Measurements from ENCODE around the gene CCNI2. TPM values are rescaled to one million over a fixed set of nuclear protein-coding genes. Genes with fewer than 3 reads are reported as not detected.

CCNI2 gene
- total and polyA plus RNA-seq, 5 donors from 2014 or later: 2.1 to 9.2 (median 2.8) TPM

- DNase-seq (no peak), ATAC-seq (ENCODE audit: low read depth in 2 of 2) (no peak)
- Histone ChIP-seq H3K9me3 (ENCODE audit: control insufficient read depth in 2 of 2, low read length in 2 of 2) (no peaks in the 10 kb centered on the region), H3K4me1 (ENCODE audit: control insufficient read depth, insufficient read depth, low read length, poor library complexity, severe bottlenecking) (no peaks in the 10 kb centered on the region), H3K27me3 (ENCODE audit: control insufficient read depth, insufficient read depth, low read length) (no peaks in the 10 kb centered on the region), H3K36me3 (ENCODE audit: control insufficient read depth, insufficient read depth, low read length) (no peaks in the 10 kb centered on the region), H3K27ac (ENCODE audit: insufficient read depth, low read length, poor library complexity, severe bottlenecking) (no peak overlapping the region), H3K4me3 (ENCODE audit: low read depth, low read length) (no peak overlapping the region)
- Mint-ChIP-seq H3K27me3 (no peaks in the 10 kb centered on the region), H3K27ac (no peak overlapping the region), H3K4me1 (peaks cover 1 to 7% (median 3%) of the 10 kb centered on the region in 4 donors), H3K36me3 (no peaks in the 10 kb centered on the region), H3K9me3 (no peaks in the 10 kb centered on the region), H3K4me3 (peak overlapping the region in 1 of 4 donors; percentile 9)
Measured at GRCh38 chr5:132770476-132771159, 23.4 kb downstream of the CCNI2 start.

GRCh38 chr5:132771503-132771998 is 24.3 kb downstream of the CCNI2 start:
- Mint-ChIP-seq H3K9me3 (no peaks in the 10 kb centered on the region), H3K27ac (no peak overlapping the region)

GRCh38 chr5:132772291-132773070 is 25.3 kb downstream of the CCNI2 start:
- ATAC-seq (ENCODE audit: low read depth in 2 of 2): no peak
- Mint-ChIP-seq H3K4me3 (peak overlapping the region in 1 of 4 donors; percentile 63), H3K4me1 (peaks cover 3 to 13% (median 7%) of the 10 kb centered on the region in 4 donors)

More at GRCh38 chr5:132771503-132771998, 24.3 kb downstream of the CCNI2 start:
- H3K27ac ChIP-seq (ENCODE audit: insufficient read depth, low read length, poor library complexity, severe bottlenecking): no peak overlapping the region
- DNase-seq (no peak), ATAC-seq (ENCODE audit: low read depth in 2 of 2) (no peak)
- Mint-ChIP-seq H3K27me3 (peaks cover 7% of the 10 kb centered on the region), H3K36me3 (no peaks in the 10 kb centered on the region), H3K4me3 (peak overlapping the region in 1 of 4 donors; percentile 9), H3K4me1 (peaks cover 3 to 13% (median 7%) of the 10 kb centered on the region in 4 donors)
- peaks cover 6% of the 10 kb centered on the region for H3K4me1 ChIP-seq (ENCODE audit: control insufficient read depth, insufficient read depth, low read length, poor library complexity, severe bottlenecking)
- no peaks in the 10 kb centered on the region for H3K27me3 ChIP-seq (ENCODE audit: control insufficient read depth, insufficient read depth, low read length)
- no peaks in the 10 kb centered on the region for H3K36me3 ChIP-seq (ENCODE audit: control insufficient read depth, insufficient read depth, low read length)
- no peak overlapping the region for H3K4me3 ChIP-seq (ENCODE audit: low read depth, low read length)
- H3K9me3 ChIP-seq (ENCODE audit: control insufficient read depth in 2 of 2, low read length in 2 of 2): no peaks in the 10 kb centered on the region

GRCh38 chr5:132773114-132773513 is 25.9 kb downstream of the CCNI2 start:
- Histone ChIP-seq H3K27me3 (ENCODE audit: control insufficient read depth, insufficient read depth, low read length) (peaks cover under 1% of the 10 kb centered on the region), H3K27ac (ENCODE audit: insufficient read depth, low read length, poor library complexity, severe bottlenecking) (no peak overlapping the region), H3K4me3 (ENCODE audit: low read depth, low read length) (no peak overlapping the region), H3K9me3 (ENCODE audit: control insufficient read depth in 2 of 2, low read length in 2 of 2) (no peaks in the 10 kb centered on the region), H3K4me1 (ENCODE audit: control insufficient read depth, insufficient read depth, low read length, poor library complexity, severe bottlenecking) (peaks cover 16% of the 10 kb centered on the region), H3K36me3 (ENCODE audit: control insufficient read depth, insufficient read depth, low read length) (no peaks in the 10 kb centered on the region)
- Mint-ChIP-seq H3K9me3 (peaks cover 0 to 1% (median 0%) of the 10 kb centered on the region in 7 donors), H3K4me1 (peaks cover 3 to 18% (median 9%) of the 10 kb centered on the region in 4 donors), H3K27ac (no peak overlapping the region), H3K4me3 (peak overlapping the region in 1 of 4 donors; percentile 81), H3K36me3 (no peaks in the 10 kb centered on the region), H3K27me3 (peaks cover 8% of the 10 kb centered on the region)
- ATAC-seq (ENCODE audit: low read depth in 2 of 2) (no peak), DNase-seq (no peak)

More at GRCh38 chr5:132772291-132773070, 25.3 kb downstream of the CCNI2 start:
- no peaks in the 10 kb centered on the region for H3K9me3 Mint-ChIP-seq
- Histone ChIP-seq H3K9me3 (ENCODE audit: control insufficient read depth in 2 of 2, low read length in 2 of 2) (no peaks in the 10 kb centered on the region), H3K27me3 (ENCODE audit: control insufficient read depth, insufficient read depth, low read length) (no peaks in the 10 kb centered on the region), H3K36me3 (ENCODE audit: control insufficient read depth, insufficient read depth, low read length) (no peaks in the 10 kb centered on the region), H3K4me3 (ENCODE audit: low read depth, low read length) (no peak overlapping the region), H3K4me1 (ENCODE audit: control insufficient read depth, insufficient read depth, low read length, poor library complexity, severe bottlenecking) (peaks cover 10% of the 10 kb centered on the region), H3K27ac (ENCODE audit: insufficient read depth, low read length, poor library complexity, severe bottlenecking) (no peak overlapping the region)
- H3K27me3 Mint-ChIP-seq: peaks cover 7% of the 10 kb centered on the region
- no peak overlapping the region for H3K27ac Mint-ChIP-seq
- no peak for DNase-seq
- H3K36me3 Mint-ChIP-seq: no peaks in the 10 kb centered on the region

GRCh38 chr5:132773601-132774355 is 26.6 kb downstream of the CCNI2 start:
- Histone ChIP-seq H3K4me3 (ENCODE audit: low read depth, low read length) (no peak overlapping the region), H3K4me1 (ENCODE audit: control insufficient read depth, insufficient read depth, low read length, poor library complexity, severe bottlenecking) (peaks cover 18% of the 10 kb centered on the region), H3K9me3 (ENCODE audit: control insufficient read depth in 2 of 2, low read length in 2 of 2) (no peaks in the 10 kb centered on the region), H3K27ac (ENCODE audit: insufficient read depth, low read length, poor library complexity, severe bottlenecking) (no peak overlapping the region), H3K27me3 (ENCODE audit: control insufficient read depth, insufficient read depth, low read length) (peaks cover 6% of the 10 kb centered on the region), H3K36me3 (ENCODE audit: control insufficient read depth, insufficient read depth, low read length) (no peaks in the 10 kb centered on the region)
- Mint-ChIP-seq H3K27me3 (peaks cover 15% of the 10 kb centered on the region), H3K27ac (no peak overlapping the region), H3K4me1 (peaks cover 5 to 21% (median 12%) of the 10 kb centered on the region in 4 donors), H3K4me3 (peak overlapping the region in 1 of 4 donors; percentile 81), H3K9me3 (peaks cover 0 to 4% (median 0%) of the 10 kb centered on the region in 7 donors), H3K36me3 (no peaks in the 10 kb centered on the region)
- no peak for ATAC-seq (ENCODE audit: low read depth in 2 of 2)
- no peak for DNase-seq

GRCh38 chr5:132774406-132774805 is 27.2 kb downstream of the CCNI2 start:
- H3K27me3 ChIP-seq (ENCODE audit: control insufficient read depth, insufficient read depth, low read length): peaks cover 12% of the 10 kb centered on the region
- no peaks in the 10 kb centered on the region for H3K9me3 ChIP-seq (ENCODE audit: control insufficient read depth in 2 of 2, low read length in 2 of 2)
- peaks cover 5 to 21% (median 12%) of the 10 kb centered on the region in 4 donors for H3K4me1 Mint-ChIP-seq
- peak overlapping the region; percentile 7 to 81 (median 24) for H3K4me3 Mint-ChIP-seq
- peaks cover 18% of the 10 kb centered on the region for H3K4me1 ChIP-seq (ENCODE audit: control insufficient read depth, insufficient read depth, low read length, poor library complexity, severe bottlenecking)
- DNase-seq: no peak
- no peaks in the 10 kb centered on the region for H3K36me3 Mint-ChIP-seq
- H3K4me3 ChIP-seq (ENCODE audit: low read depth, low read length): no peak overlapping the region
- ATAC-seq (ENCODE audit: low read depth in 2 of 2): no peak
- peak overlapping the region in 1 of 3 donors; percentile 14 for H3K27ac Mint-ChIP-seq
- H3K36me3 ChIP-seq (ENCODE audit: control insufficient read depth, insufficient read depth, low read length): no peaks in the 10 kb centered on the region
- no peak overlapping the region for H3K27ac ChIP-seq (ENCODE audit: insufficient read depth, low read length, poor library complexity, severe bottlenecking)
- peaks cover 21% of the 10 kb centered on the region for H3K27me3 Mint-ChIP-seq
- peaks cover 0 to 4% (median 0%) of the 10 kb centered on the region in 7 donors for H3K9me3 Mint-ChIP-seq

- H3K27me3 ChIP-seq (ENCODE audit: control insufficient read depth, insufficient read depth, low read length): peaks cover 16% of the 10 kb centered on the region
- H3K4me1 Mint-ChIP-seq: peaks cover 5 to 21% (median 13%) of the 10 kb centered on the region in 4 donors
- H3K9me3 Mint-ChIP-seq: peaks cover 0 to 4% (median 0%) of the 10 kb centered on the region in 7 donors
- peak overlapping the region in 1 of 3 donors; percentile 14 for H3K27ac Mint-ChIP-seq
- ATAC-seq (ENCODE audit: low read depth in 2 of 2) (no peak), DNase-seq (no peak)
- H3K36me3 ChIP-seq (ENCODE audit: control insufficient read depth, insufficient read depth, low read length): no peaks in the 10 kb centered on the region
- no peak overlapping the region for H3K4me3 ChIP-seq (ENCODE audit: low read depth, low read length)
- H3K4me1 ChIP-seq (ENCODE audit: control insufficient read depth, insufficient read depth, low read length, poor library complexity, severe bottlenecking): peaks cover 18% of the 10 kb centered on the region
- no peaks in the 10 kb centered on the region for H3K36me3 Mint-ChIP-seq
- H3K27ac ChIP-seq (ENCODE audit: insufficient read depth, low read length, poor library complexity, severe bottlenecking): no peak overlapping the region
- no peaks in the 10 kb centered on the region for H3K9me3 ChIP-seq (ENCODE audit: control insufficient read depth in 2 of 2, low read length in 2 of 2)
- peak overlapping the region; percentile 7 to 81 (median 24) for H3K4me3 Mint-ChIP-seq
- peaks cover 26% of the 10 kb centered on the region for H3K27me3 Mint-ChIP-seq
Measured at GRCh38 chr5:132774896-132775295, 27.7 kb downstream of the CCNI2 start.
